Keratinocyte (primary cell): Measurements from ENCODE around the gene OBSCN. TPM values are rescaled to one million over a fixed set of nuclear protein-coding genes. Genes with fewer than 3 reads are reported as not detected.

Experiments
- DNase-seq: peaks from one replicate; pipeline ENCODE4 v3.0.0-alpha.2; 2011; ENCODE audit warnings: low read depth, missing footprints, low spot score
- FAIRE-seq: peaks from 2 replicates; lab custom pipeline; 2011; peaks lifted over from hg19 to GRCh38; lab: Jason Lieb, UNC
- H2AFZ ChIP-seq: 2 replicates; pipeline ENCODE4 v1.6.0; 2012; ENCODE audit warnings: low read length, control low read depth, inconsistent platforms; ENCODE audit not compliant: control insufficient read depth
- H3K27ac ChIP-seq: 2 replicates; pipeline ENCODE4 v1.5.1; 2011; ENCODE audit warnings: low read length; ENCODE audit not compliant: control insufficient read depth, insufficient read depth
- H3K27me3 ChIP-seq: 3 replicates; pipeline ENCODE4 v1.6.0; 2011; ENCODE audit warnings: low read length; ENCODE audit not compliant: control insufficient read depth, insufficient read depth; ENCODE audit errors: extremely low read depth
- H3K36me3 ChIP-seq, 2 experiments: 2 replicates in 1 of 2; 3 replicates in 1 of 2; pipeline ENCODE4 v1.5.1; 2011; ENCODE audit warnings: low read length in 2 of 2, mild to moderate bottlenecking in 1 of 2; ENCODE audit not compliant: control insufficient read depth in 2 of 2, insufficient read depth in 2 of 2; ENCODE audit errors: extremely low read depth in 1 of 2
- H3K4me1 ChIP-seq: 3 replicates; pipeline ENCODE4 v1.5.1; 2011; ENCODE audit warnings: low read length; ENCODE audit not compliant: control insufficient read depth, insufficient read depth; ENCODE audit errors: extremely low read depth
- H3K4me2 ChIP-seq: 3 replicates; pipeline ENCODE4 v1.6.0; 2011; ENCODE audit warnings: low read depth, low read length; ENCODE audit not compliant: control insufficient read depth, insufficient read depth; ENCODE audit errors: extremely low read depth
- H3K4me3 ChIP-seq, 3 experiments: fragments of 200-600 bp in 1 of 3; sonication (generic) in 1 of 3; 2 replicates in 2 of 3; 3 replicates in 1 of 3; pipeline ENCODE4 v1.5.1; 2011 to 2016; ENCODE audit warnings: low read length in 3 of 3, mild to moderate bottlenecking in 3 of 3, control low read depth in 2 of 3, inconsistent platforms in 1 of 3, low read depth in 1 of 3, mixed read lengths in 1 of 3, mixed run types in 1 of 3, moderate library complexity in 1 of 3; ENCODE audit not compliant: control insufficient read depth in 2 of 3, insufficient read depth in 2 of 3; ENCODE audit errors: extremely low read depth in 1 of 3
- H3K79me2 ChIP-seq: 2 replicates; pipeline ENCODE4 v1.6.0; 2012; ENCODE audit warnings: low read length; ENCODE audit not compliant: control insufficient read depth, insufficient read depth
- H3K9ac ChIP-seq: 3 replicates; pipeline ENCODE4 v1.6.0; 2011; ENCODE audit warnings: low read length; ENCODE audit not compliant: control insufficient read depth, insufficient read depth; ENCODE audit errors: extremely low read depth
- H3K9me1 ChIP-seq: 3 replicates; pipeline ENCODE4 v1.6.0; 2011; ENCODE audit warnings: low read length; ENCODE audit not compliant: control insufficient read depth, insufficient read depth; ENCODE audit errors: extremely low read depth
- H3K9me3 ChIP-seq: 2 replicates; pipeline ENCODE4 v1.5.1; 2012; ENCODE audit warnings: low read depth, low read length; ENCODE audit not compliant: control insufficient read depth
- H4K20me1 ChIP-seq: 3 replicates; pipeline ENCODE4 v1.6.0; 2011; ENCODE audit warnings: low read length; ENCODE audit not compliant: control insufficient read depth, insufficient read depth; ENCODE audit errors: extremely low read depth
- CTCF ChIP-seq, 3 experiments: IDR thresholded peaks in 1 of 3; conservative IDR thresholded peaks in 1 of 3; optimal IDR thresholded peaks in 1 of 3; 2 replicates in 2 of 3; 3 replicates in 1 of 3; pipeline versions ENCODE3 to v1.5.1; 2011; ENCODE audit warnings: low read length in 3 of 3, mild to moderate bottlenecking in 3 of 3, moderate library complexity in 2 of 3, control low read depth in 1 of 3, inconsistent platforms in 1 of 3; ENCODE audit not compliant: insufficient read depth in 2 of 3; ENCODE audit errors: extremely low read depth in 1 of 3
- EZH2 ChIP-seq: IDR thresholded peaks from one replicate; pipeline ENCODE4 v1.6.1; 2012; ENCODE audit warnings: inconsistent platforms, mild to moderate bottlenecking, low read length, moderate library complexity
- dilution Hi-C: fragments of 300-500 bp; cut with MboI; formaldehyde crosslinking; loops from one replicate; pipeline ENCODE4 v1.7.0; 2020; ENCODE audit warnings: low sequenced_read_pairs; ENCODE audit not compliant: extremely low pct_ligation_motif_present
- polyA plus RNA-seq, 5 experiments: library from polyadenylated mRNA; depleted of rRNA in 3 of 5; stranded (reverse) in 3 of 5; stranded (forward) in 1 of 5; unstranded in 1 of 5; fragments of >200 nt; gene quantifications; 1 replicate in 1 of 5; 2 replicates in 3 of 5; 3 replicates in 1 of 5; pipeline versions ENCODE4 v1.2.1 to v1.2.3, GENCODE V29; 2011 to 2012; ENCODE audit warnings: missing spikeins in 2 of 5, low read depth in 1 of 5, low replicate concordance in 1 of 5

Gene OBSCN
- polyA plus RNA-seq, 1 donor (not counting 4 experiments of a cell fraction or from before 2014, with no cell fraction given) = 1.8 TPM

DNA sequence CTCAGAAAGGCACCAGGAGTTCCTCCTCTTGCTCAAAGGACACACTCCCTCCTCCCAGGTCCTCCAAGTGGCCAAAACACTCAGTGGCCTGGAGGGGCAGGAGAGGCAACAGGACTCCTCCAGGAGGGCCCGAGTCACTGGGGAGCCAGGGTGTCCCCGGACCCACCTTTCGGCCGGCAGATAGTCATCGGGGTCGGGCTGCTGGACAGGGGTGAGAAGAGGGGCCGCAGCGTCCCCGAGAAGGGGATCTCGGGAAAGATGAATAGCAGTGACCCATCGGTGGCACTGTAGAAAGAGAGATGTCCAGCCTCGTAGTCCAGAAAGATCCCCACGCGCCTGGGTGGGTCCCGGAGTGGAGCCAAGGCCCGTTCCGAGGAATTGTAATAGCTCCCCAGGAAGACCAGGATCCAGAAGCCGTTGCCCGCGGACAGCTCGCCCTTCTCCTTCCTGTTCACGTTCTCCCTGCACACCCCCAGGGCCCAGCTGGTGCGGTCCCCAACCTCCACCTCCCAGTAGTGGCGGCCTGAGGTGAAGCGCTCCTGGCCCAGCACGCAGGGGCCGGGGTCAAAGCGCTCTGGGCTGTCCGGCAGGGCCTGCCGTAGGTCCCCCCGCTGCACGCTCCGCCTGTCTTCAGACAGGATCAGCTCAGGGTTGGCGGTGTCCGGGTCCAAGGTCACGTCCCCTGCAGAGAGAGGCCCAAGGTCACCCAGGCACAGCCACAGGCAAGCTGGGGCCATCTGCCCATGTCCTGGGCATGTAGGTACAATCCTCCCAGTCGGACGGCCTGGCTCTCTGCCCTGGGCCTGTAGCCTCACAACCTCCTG, 186.9 kb downstream of the OBSCN start:
- H3K9ac ChIP-seq = no peak overlapping the region
- H3K27ac ChIP-seq = no peak overlapping the region
- H3K36me3 ChIP-seq = peaks cover 23 to 28% of the 10 kb centered on the region in 2 experiments
- no peaks in the 10 kb centered on the region for H3K9me3 ChIP-seq
- H3K27me3 ChIP-seq = no peaks in the 10 kb centered on the region
- no peak for FAIRE-seq
- DNase-seq = no peak
- H4K20me1 ChIP-seq = peaks cover 8% of the 10 kb centered on the region
- dilution Hi-C loops = no loop called here
- no peak overlapping the region for H3K4me2 ChIP-seq
- peaks cover 6% of the 10 kb centered on the region for H3K79me2 ChIP-seq
- no peak overlapping the region for H3K4me3 ChIP-seq
- H3K4me1 ChIP-seq = peaks cover 7% of the 10 kb centered on the region
- no peak overlapping the region for H2AFZ ChIP-seq
- H3K9me1 ChIP-seq = no peaks in the 10 kb centered on the region
- no peak for TF ChIP-seq CTCF (optimal IDR thresholded peaks at IDR 0.05 in 1 of 3, IDR thresholded peaks at IDR 0.05 in 1 of 3, conservative IDR thresholded peaks at IDR 0.05 in 1 of 3; ENCODE audit: extremely low read depth in 1 of 3, insufficient read depth in 2 of 3, low read length in 3 of 3)
- TF ChIP-seq EZH2 = no peak

GRCh38 chr1:228396770-228397662, 189.2 kb downstream of the OBSCN start:
- H3K9ac ChIP-seq = no peak overlapping the region
- no peak overlapping the region for H2AFZ ChIP-seq
- peaks cover 19% of the 10 kb centered on the region for H4K20me1 ChIP-seq
- no peak overlapping the region for H3K4me2 ChIP-seq
- no peaks in the 10 kb centered on the region for H3K9me1 ChIP-seq
- DNase-seq (no peak), FAIRE-seq (no peak)
- TF ChIP-seq EZH2 = no peak
- no peak for TF ChIP-seq CTCF (optimal IDR thresholded peaks at IDR 0.05 in 1 of 3, IDR thresholded peaks at IDR 0.05 in 1 of 3, conservative IDR thresholded peaks at IDR 0.05 in 1 of 3; ENCODE audit: extremely low read depth in 1 of 3, insufficient read depth in 2 of 3, low read length in 3 of 3)
- no peaks in the 10 kb centered on the region for H3K9me3 ChIP-seq
- H3K27ac ChIP-seq = no peak overlapping the region
- peaks cover 7% of the 10 kb centered on the region for H3K4me1 ChIP-seq
- dilution Hi-C loops = no loop called here
- peaks cover 38 to 39% of the 10 kb centered on the region in 2 experiments for H3K36me3 ChIP-seq
- H3K4me3 ChIP-seq = no peak overlapping the region
- H3K27me3 ChIP-seq = no peaks in the 10 kb centered on the region
- H3K79me2 ChIP-seq = peaks cover 28% of the 10 kb centered on the region
